GM10248 (cell line): ENCODE results near the gene PTPN4.

Source experiments
- CTCF ChIA-PET: fragments of 300-600 bp; sonication (Branson Sonifier 250); formaldehyde crosslinking; extraction: SDS; loops from one replicate; lab custom pipeline; 2021; ENCODE audit warnings: antibody characterized with exemption; lab: Yijun Ruan, JAX
- POLR2A ChIA-PET: fragments of 350-650 bp; sonication (Branson Sonifier 250); formaldehyde crosslinking; extraction: SDS; loops from one replicate; lab custom pipeline; 2020; ENCODE audit warnings: antibody characterized with exemption; lab: Yijun Ruan, JAX
- DNase-seq: peaks from one replicate; pipeline ENCODE4 v3.0.0; 2012; ENCODE audit errors: extremely low spot score
- TF ChIP-seq, protein P1 (sequence below): IDR thresholded peaks from 2 replicates; pipeline ENCODE4 v1.5.1; 2012; ENCODE audit warnings: mild to moderate bottlenecking, low read depth; ENCODE audit errors: extremely low read depth, missing control alignments, control extremely low read depth

PTPN4 gene

DNA sequence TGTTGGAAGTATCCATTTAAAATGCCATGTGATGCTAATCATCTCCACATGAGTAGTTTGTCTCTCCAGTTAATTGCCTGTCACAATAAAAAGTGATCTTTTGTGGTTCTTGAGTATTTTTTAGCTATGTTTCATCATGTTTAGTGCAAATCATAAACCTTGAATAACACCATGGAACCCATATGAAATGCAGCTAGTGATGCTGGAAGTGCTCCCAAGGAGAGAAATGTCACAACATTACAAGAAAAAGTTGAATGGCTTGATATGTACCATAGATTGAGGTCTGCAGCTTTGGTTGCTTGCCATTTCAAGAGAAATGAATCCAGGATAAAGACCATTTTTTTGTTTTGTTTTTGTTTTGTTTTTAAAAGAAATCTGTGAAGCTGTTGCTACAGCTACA, 14.3 kb downstream of the PTPN4 start:
- POLR2A ChIA-PET = no interaction called here
- CTCF ChIA-PET = interaction anchor here (1.0 to 1.7 kb wide), 2 partner anchors 8 to 20 kb away, joined by 3 to 4 read pairs; no protein-coding TSS in a partner anchor
- TF ChIP-seq, protein P1, sequence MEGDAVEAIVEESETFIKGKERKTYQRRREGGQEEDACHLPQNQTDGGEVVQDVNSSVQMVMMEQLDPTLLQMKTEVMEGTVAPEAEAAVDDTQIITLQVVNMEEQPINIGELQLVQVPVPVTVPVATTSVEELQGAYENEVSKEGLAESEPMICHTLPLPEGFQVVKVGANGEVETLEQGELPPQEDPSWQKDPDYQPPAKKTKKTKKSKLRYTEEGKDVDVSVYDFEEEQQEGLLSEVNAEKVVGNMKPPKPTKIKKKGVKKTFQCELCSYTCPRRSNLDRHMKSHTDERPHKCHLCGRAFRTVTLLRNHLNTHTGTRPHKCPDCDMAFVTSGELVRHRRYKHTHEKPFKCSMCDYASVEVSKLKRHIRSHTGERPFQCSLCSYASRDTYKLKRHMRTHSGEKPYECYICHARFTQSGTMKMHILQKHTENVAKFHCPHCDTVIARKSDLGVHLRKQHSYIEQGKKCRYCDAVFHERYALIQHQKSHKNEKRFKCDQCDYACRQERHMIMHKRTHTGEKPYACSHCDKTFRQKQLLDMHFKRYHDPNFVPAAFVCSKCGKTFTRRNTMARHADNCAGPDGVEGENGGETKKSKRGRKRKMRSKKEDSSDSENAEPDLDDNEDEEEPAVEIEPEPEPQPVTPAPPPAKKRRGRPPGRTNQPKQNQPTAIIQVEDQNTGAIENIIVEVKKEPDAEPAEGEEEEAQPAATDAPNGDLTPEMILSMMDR = no peak

GRCh38 chr2:119775102-119775501, 15.4 kb downstream of the PTPN4 start:
- TF ChIP-seq, protein P1 = no peak
- POLR2A ChIA-PET = no interaction called here
- CTCF ChIA-PET = interaction anchor here (1.4 to 1.7 kb wide), 2 partner anchors 13 to 21 kb away, joined by 3 to 4 read pairs; no protein-coding TSS in a partner anchor
- DNase-seq = no peak

More for the DNA sequence above, 14.3 kb downstream of the PTPN4 start:
- DNase-seq = no peak

DNA sequence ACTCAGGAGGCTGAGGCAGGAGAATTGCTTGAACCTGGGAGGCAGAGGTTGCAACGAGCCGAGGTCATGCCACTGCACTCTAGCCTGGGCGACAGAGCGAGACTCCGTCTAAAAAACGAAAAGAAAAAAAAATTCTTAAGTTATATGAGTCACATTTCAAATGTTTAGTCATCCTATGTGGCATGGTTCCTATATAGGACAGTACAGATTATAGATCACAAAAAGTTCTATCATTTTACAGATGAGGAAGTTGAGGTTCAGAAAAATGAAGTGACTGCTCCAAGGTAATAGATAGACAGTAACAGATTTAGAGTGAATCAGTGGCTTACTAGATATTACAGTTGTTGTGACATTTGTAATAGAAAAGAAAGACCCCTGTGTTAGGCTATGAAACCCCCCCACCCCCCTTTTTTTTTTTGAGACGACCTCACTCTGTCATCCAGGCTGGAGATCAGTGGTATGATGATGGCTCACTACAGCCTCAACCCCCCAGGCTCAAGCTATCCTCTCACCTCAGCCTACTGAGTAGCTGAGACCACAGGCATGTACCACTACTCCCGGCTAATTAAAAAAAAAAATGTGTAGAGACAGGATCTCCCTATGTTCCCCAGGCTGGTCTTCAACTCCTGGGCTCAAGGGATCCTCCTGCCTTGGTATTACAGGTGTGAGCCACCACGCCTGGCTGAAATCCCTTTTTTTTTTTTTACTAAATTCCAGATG, 22.7 kb downstream of the PTPN4 start:
- CTCF ChIA-PET = interaction anchor here (1.2 kb wide), 1 partner anchor 12 kb away, joined by 3 read pairs; no protein-coding TSS in a partner anchor
- TF ChIP-seq, protein P1 = no peak
- DNase-seq = no peak
- POLR2A ChIA-PET = no interaction called here

DNA sequence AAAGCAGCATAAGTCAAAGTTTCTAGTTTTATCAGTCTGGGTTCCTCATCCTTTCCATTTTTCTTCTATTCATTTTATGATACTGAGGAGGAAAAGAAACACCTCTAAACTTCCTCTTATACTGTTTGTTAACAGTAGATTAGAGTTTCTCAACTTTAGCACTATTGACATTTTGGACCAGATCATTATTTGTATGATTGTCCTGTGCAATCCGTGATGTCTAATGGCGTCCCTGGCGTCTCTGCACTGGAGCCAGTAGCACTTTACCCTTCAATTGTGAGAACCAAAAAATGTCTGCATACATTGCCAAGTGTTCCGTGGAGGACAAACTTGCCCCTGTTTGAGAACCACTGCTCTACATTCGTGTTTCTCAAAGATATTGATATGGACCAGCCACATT, 25.2 kb downstream of the PTPN4 start:
- TF ChIP-seq, protein P1 = no peak
- POLR2A ChIA-PET = no interaction called here
- DNase-seq = no peak
- CTCF ChIA-PET = interaction anchor here (1.3 kb wide), 1 partner anchor 16 kb away, joined by 3 read pairs; no protein-coding TSS in a partner anchor

GRCh38 chr2:119786295-119786694, 26.6 kb downstream of the PTPN4 start:
- ChIA-PET POLR2A (no interaction called here), CTCF (no interaction called here)
- TF ChIP-seq, protein P1 = no peak
- DNase-seq = no peak

DNA sequence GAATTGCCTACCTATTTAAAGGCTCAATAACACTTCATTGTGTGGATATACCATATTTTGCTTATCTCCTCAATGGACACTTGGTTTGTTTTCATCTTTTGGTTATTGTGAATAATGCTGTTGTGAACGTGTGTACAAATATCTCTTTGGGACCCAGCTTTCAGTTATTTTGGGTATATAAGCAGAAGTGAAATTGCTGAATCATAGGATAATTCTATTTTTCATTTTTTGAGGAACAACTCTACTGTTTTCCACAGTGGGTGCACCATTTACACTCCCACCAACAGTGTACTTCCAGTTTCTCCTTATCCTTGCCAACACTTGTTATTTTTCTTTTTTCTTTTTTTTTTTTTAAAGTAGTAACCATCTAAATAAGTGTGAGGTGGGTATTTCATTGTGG, 29.0 kb downstream of the PTPN4 start:
- TF ChIP-seq, protein P1 = no peak
- CTCF ChIA-PET = no interaction called here
- no peak for DNase-seq
- POLR2A ChIA-PET = no interaction called here
